GM12801 (cell line): ENCODE results near the gene SPAG16.

Experiments used
- TF ChIP-seq, protein P1 (sequence below): IDR thresholded peaks from one replicate; pipeline ENCODE4 v1.5.1; 2011; ENCODE audit warnings: control low read depth; ENCODE audit not compliant: insufficient read length; ENCODE audit errors: extremely low read depth

SPAG16 gene

DNA sequence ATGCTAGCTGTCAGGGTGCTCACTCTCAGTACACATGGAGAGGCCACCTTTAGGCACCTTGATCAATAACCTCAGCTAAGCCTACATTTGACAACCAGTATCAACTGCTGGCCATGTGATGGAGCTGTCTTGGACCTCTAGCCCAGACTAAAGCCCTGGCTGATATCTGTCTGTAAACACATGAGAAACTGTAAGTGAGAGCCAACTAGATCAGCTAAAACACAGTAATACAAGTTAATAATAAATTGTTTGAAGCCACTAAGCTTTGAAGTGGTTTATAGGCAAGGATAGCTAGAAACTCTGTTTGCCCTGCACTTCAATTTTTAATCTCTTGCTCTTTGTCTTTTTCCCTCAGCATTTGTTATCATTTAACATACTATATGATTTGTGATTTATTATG lies 407.1 kb downstream of the SPAG16 start:
- TF ChIP-seq, protein P1, sequence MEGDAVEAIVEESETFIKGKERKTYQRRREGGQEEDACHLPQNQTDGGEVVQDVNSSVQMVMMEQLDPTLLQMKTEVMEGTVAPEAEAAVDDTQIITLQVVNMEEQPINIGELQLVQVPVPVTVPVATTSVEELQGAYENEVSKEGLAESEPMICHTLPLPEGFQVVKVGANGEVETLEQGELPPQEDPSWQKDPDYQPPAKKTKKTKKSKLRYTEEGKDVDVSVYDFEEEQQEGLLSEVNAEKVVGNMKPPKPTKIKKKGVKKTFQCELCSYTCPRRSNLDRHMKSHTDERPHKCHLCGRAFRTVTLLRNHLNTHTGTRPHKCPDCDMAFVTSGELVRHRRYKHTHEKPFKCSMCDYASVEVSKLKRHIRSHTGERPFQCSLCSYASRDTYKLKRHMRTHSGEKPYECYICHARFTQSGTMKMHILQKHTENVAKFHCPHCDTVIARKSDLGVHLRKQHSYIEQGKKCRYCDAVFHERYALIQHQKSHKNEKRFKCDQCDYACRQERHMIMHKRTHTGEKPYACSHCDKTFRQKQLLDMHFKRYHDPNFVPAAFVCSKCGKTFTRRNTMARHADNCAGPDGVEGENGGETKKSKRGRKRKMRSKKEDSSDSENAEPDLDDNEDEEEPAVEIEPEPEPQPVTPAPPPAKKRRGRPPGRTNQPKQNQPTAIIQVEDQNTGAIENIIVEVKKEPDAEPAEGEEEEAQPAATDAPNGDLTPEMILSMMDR, result no peak

DNA sequence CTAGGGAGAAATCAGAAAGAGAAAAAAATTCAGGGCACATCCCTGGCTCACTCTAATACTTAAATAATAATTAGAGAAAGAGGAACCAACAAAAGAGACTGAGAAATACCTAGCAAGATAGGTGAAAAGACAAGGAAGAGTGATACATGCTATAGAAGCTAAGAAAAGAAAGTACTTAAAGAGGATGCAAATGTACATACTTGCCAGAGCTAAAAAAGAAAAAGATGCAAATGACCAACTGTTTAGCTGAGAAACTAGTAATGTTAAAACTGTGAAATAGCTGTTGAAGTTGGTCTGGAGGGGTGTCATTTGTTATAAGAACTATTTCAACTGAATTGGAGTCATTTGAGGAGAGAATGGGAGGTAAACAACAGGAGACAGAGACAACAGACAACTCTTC lies 412.2 kb downstream of the SPAG16 start:
- TF ChIP-seq, protein P1, result no peak

DNA sequence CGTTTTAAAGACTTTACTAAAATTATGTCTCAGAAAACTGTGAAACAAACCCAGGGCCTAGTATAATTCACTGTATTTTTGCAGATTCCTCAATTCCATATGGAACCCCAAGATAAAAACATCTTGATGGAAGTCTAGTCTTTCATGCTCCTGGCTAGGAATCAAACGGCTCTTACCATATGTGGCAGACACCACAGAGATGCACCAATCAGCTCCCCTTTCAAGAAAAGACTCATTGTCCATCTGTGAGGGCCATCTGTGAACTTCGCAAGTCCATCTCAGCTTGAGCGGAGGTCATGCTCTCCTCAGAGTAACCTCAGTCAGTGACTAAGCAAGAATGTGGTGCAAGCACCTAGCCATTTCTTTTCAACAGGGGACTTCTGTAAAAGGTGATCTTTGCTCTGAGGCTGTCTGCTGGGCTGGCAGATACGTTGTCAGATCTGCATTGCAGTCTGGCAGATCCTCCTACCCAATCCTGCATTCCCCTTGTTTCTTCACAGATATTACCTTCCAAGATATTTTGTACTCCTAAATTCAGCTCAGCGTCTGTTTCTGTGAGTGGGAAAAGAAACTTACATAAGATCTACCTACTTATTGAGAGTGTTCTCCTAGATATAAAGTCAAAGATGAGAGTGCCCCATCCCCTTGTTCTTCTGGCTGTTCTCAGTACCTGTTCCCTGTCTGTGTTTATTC lies 419.3 kb downstream of the SPAG16 start:
- TF ChIP-seq, protein P1, result no peak

DNA sequence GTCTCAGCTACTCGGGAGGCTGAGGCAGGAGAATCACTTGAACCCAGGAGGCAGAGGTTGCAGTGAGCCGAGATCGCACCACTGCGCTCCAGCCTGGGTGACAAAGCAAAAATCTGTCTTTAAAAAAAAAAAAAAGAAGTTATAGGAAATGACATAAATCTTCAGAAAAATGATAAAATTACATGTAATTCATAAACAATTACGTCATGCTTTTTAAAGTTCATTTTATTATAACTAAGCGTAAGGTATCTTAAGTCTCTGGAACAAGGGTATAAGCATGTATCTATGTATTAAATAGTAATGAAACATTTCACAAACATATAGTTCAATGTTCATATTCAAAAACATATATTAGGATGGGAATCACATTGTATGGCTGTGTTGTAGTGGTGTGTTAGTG lies 425.9 kb downstream of the SPAG16 start:
- TF ChIP-seq, protein P1, result no peak

DNA sequence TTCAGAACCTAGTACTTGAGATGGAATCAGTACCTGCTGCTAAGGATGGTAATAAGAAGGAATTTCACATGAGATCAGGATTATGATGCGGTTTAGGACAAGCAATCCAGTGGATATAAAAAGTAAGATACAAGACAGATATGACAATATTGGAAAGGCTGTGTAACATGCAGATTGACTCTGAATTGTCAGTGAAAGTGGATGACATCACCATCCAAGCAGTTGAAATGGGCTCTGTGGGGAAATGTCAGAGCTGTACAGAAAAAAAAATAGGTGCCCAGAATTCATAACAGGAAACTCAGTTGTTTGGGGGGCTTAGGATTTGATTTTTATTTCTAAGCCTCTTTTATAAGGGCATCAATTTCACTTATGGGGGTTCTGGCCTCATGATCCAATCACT lies 438.3 kb downstream of the SPAG16 start:
- TF ChIP-seq, protein P1, result no peak

DNA sequence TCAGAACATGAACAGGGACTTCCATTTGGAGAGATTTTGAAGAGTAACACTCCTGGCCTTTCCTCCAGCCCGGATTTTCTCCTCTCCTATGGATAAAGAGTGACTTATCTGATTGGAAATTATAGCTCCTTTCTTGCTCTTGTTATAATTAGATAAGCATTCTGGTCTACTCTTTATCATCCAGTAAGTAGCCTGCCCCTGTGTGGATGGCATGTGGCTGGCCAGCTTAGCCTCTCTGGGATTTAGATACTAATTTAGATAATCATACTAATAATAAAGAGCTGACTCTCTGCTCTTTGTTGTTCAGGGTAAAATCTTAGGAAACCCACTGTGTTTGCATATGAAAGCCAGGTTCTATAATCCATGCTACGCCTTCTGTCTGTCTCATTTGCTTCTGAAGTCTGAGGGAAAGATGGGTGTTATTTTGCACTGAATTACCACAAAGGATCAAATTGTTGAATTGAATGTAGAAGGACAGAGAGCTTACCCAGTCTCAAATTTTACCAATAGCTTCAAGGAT lies 438.8 kb downstream of the SPAG16 start:
- TF ChIP-seq, protein P1, result no peak

DNA sequence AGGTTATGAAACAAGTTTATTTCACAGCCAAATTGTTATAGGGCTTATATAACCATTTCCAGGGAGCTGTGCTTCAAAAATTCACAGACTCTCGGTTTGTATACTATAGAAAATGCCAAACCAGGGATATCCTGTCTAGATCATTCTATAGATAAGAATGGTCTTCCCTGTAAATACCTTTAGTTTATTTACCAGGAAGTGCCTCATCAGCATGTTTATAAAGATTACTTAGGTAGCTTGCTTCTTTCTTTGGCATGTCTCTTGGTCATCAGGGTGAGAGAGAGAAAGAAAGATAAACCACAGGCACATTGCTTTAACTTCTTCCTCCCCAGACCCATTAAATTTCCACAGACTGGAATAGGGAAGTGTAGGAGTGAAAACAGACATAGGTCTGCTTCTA lies 439.4 kb downstream of the SPAG16 start:
- TF ChIP-seq, protein P1, result no peak
